Measurements from ENCODE around the gene DNAJA1.
"Not testable (repeated sequence)": the region's sequence is repeated elsewhere in the genome, so short reads cannot be mapped to it uniquely, and the experiment has no call there.

The DNAJA1 gene

GRCh38 chr9:33024966-33025571, at the start of gene DNAJA1:
TSS of gene DNAJA1 (plus strand) at chr9:33025273. CDS start at chr9:33026485, 1,212 bp downstream.
- DNase-seq, result peak; percentile 95

GRCh38 chr9:32978051-32978450, 47.0 kb upstream of the DNAJA1 start:
- no peak for DNase-seq

GRCh38 chr9:32986971-32987370, 38.1 kb upstream of the DNAJA1 start:
- DNase-seq, result no peak

- DNase-seq, result peak; percentile 4
These were observed 35.4 kb upstream of the DNAJA1 start for GRCh38 chr9:32989660-32990059.

- DNase-seq, result no peak
These were observed 33.0 kb upstream of the DNAJA1 start for GRCh38 chr9:32991897-32992594.

GRCh38 chr9:32992595-32993238, 32.4 kb upstream of the DNAJA1 start:
- DNase-seq, result no peak

- DNase-seq, result peak; percentile 55
These were observed 24.4 kb upstream of the DNAJA1 start for GRCh38 chr9:33000682-33001055.

GRCh38 chr9:33005335-33005734, 19.7 kb upstream of the DNAJA1 start:
- not testable (repeated sequence) for DNase-seq

GRCh38 chr9:33007755-33008154, 17.3 kb upstream of the DNAJA1 start:
- DNase-seq, result no peak

GRCh38 chr9:33011831-33012230, 13.2 kb upstream of the DNAJA1 start:
- no peak for DNase-seq

- no peak for DNase-seq
These were observed 12.6 kb upstream of the DNAJA1 start for GRCh38 chr9:33012328-33013069.

GRCh38 chr9:33013962-33014664, 11.0 kb upstream of the DNAJA1 start:
- DNase-seq, result no peak

- no peak for DNase-seq
These were observed 10.4 kb upstream of the DNAJA1 start for GRCh38 chr9:33014665-33015014.

- DNase-seq, result no peak
These were observed 7.6 kb upstream of the DNAJA1 start for GRCh38 chr9:33017283-33018041.

- DNase-seq, result no peak
These were observed 5.3 kb upstream of the DNAJA1 start for GRCh38 chr9:33019797-33020196.

- DNase-seq, result no peak
These were observed 2.8 kb upstream of the DNAJA1 start for GRCh38 chr9:33022303-33022702.

GRCh38 chr9:33022755-33023154, 2.3 kb upstream of the DNAJA1 start:
- no peak for DNase-seq

GRCh38 chr9:33023661-33024060, 1.4 kb upstream of the DNAJA1 start:
- no peak for DNase-seq

- DNase-seq, result peak; percentile 37
These were observed 727 bp upstream of the DNAJA1 start for GRCh38 chr9:33024126-33024965.

- DNase-seq, result peak; percentile 79
These were observed 684 bp downstream of the DNAJA1 start for GRCh38 chr9:33025572-33026342.

All from activated CD4-positive, alpha-beta T cell treated with anti-CD3 and anti-CD28 coated beads for 48 hours (primary cell).